ENCODE results near the gene EXOSC3. TPM values are rescaled to one million over a fixed set of nuclear protein-coding genes. Genes with fewer than 3 reads are reported as not detected.

Gene EXOSC3
- total and polyA plus RNA-seq, 2 donors (not counting 3 experiments of a cell fraction or from before 2014, with no cell fraction given) = 25.0 to 38.0 TPM

- Histone ChIP-seq H3K79me2 (ENCODE audit: control insufficient read depth, insufficient read depth, low read length) (no peaks in the 10 kb centered on the region), H3K9ac (replicated peaks; ENCODE audit: extremely low read depth, insufficient read depth, low read length) (no peak overlapping the region), H3K4me3 (replicated peaks in 1 of 3; ENCODE audit: insufficient read depth in 1 of 3, low read depth in 1 of 3, low read length in 3 of 3) (no peak overlapping the region), H3K4me2 (ENCODE audit: insufficient read depth, low read length) (no peak overlapping the region), H2AFZ (ENCODE audit: low read depth, low read length) (no peak overlapping the region), H3K27ac (ENCODE audit: insufficient read depth, low read depth, low read length) (no peak overlapping the region), H3K4me1 (ENCODE audit: control insufficient read depth, extremely low read depth, insufficient read depth, low read length) (no peaks in the 10 kb centered on the region), H3K27me3 (ENCODE audit: control insufficient read depth in 2 of 2, insufficient read depth in 2 of 2, low read length in 2 of 2) (peaks cover 0 to 6% of the 10 kb centered on the region in 2 experiments), H3K9me3 (replicated peaks; ENCODE audit: control insufficient read depth, insufficient read depth, low read length) (no peaks in the 10 kb centered on the region), H4K20me1 (replicated peaks; ENCODE audit: control insufficient read depth, extremely low read depth, insufficient read depth, low read length) (no peaks in the 10 kb centered on the region), H3K9me1 (replicated peaks; ENCODE audit: control insufficient read depth, extremely low read depth, insufficient read depth, low read length) (no peaks in the 10 kb centered on the region), H3K36me3 (ENCODE audit: control insufficient read depth in 2 of 2, extremely low read depth in 1 of 2, insufficient read depth in 2 of 2, low read length in 2 of 2) (no peaks in the 10 kb centered on the region)
- TF ChIP-seq MYC (IDR thresholded peaks at IDR 0.05; ENCODE audit: low read depth, low read length) = no peak
- TF ChIP-seq CTCF (IDR thresholded peaks at IDR 0.05; ENCODE audit: extremely low read depth in 1 of 2, insufficient read depth in 1 of 2, low read depth in 1 of 2, low read length in 2 of 2) = no peak
- no peak for TF ChIP-seq GATA2 (IDR thresholded peaks at IDR 0.05; ENCODE audit: insufficient read depth, insufficient read length, low read depth, low read length)
- TF ChIP-seq MAX (IDR thresholded peaks at IDR 0.05; ENCODE audit: insufficient read depth, insufficient read length) = no peak
- TF ChIP-seq FOS (IDR thresholded peaks at IDR 0.05; ENCODE audit: borderline replicate concordance, insufficient read depth, low read length) = no peak
- TF ChIP-seq POLR2AphosphoS5 (IDR thresholded peaks at IDR 0.05; ENCODE audit: insufficient read depth, low read depth, low read length) = no peak
- TF ChIP-seq POLR2A (IDR thresholded peaks at IDR 0.05; ENCODE audit: low read depth, low read length) = no peak
- ChIA-PET CTCF (interaction anchor here (0.9 to 1.2 kb wide), 3 partner anchors 167 to 617 kb away, joined by 3 read pairs; no protein-coding TSS in a partner anchor), POLR2A (no interaction called here)
- dilution Hi-C loops (cut with MboI; ENCODE audit: extremely low pct_ligation_motif_present, low sequenced_read_pairs) = no loop called here
- FAIRE-seq = no peak
- intact Hi-C loops (cut with micrococcal nuclease) = loop anchor here (1.0 to 5.0 kb wide), 5 partner anchors 156 to 654 kb away; partner anchors contain the start of gene SLC25A51
- BruUV-seq (replicated peaks) = no TSS peak
- DNase-seq (ENCODE audit: low read depth, low spot score) = no peak
These were observed 38.2 kb downstream of the EXOSC3 start for GRCh38 chr9:37746448-37747270.
